DMS79 treated with DMSO at 0.1 percent for 48 hours (cell line): ENCODE results near the gene NEK10.
A peak's percentile ranks its signal among the peaks of the same experiment; 100 is the strongest.

Source experiments
- DNase-seq: peaks from one replicate; lab custom pipeline; 2025; lab: John Stamatoyannopoulos, UW

Gene NEK10

DNA sequence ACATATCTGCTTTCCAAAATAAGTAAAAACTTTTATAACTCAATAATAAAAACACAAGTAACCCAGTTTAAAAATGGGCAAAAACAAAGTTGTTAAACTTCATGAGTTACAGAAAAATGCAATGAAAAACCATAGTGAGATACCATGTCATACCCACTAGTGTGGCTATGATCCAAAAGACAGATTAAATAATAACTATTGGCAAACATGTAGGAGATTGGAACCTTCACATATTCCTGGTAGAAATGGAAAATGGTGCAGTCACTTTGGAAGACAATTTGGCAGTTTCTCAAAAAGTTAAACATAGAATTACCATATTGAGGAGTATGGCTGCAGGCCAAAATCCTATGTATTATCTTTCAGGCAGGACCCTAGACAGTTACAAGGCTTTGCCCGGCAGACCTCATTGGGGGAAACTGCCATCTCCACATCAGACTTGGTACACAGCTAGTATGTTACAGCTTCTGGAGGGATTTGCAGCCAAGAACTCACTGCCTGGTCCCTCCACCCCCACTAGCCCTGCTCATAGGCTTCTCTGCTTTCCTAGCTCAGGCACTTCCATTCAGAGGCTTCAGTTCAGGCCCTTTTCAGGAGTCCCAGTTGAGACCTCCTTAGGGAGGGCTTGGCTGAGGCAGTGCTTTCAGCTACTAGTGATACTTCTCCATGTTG is 147.8 kb downstream of the NEK10 start:
- DNase-seq, result no peak

DNA sequence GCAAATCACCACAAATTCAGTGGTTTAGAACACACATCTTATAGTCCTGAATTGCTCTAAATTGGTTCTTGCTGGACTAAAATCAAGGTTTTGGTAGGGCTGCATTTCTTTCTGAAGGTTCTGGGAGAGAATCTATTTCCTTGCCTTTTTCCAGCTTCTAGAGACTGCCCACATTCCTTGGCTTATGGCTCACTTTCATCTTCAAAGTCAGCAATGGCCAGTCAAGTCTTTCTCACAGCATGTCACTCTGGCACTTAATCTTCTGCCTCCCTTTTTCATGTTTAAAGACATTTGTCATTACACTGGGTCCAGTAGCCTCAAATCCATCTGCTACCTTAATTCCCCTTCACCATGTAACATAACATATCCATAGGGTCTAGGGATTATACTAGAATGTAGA is 149.0 kb downstream of the NEK10 start:
- no peak for DNase-seq

DNA sequence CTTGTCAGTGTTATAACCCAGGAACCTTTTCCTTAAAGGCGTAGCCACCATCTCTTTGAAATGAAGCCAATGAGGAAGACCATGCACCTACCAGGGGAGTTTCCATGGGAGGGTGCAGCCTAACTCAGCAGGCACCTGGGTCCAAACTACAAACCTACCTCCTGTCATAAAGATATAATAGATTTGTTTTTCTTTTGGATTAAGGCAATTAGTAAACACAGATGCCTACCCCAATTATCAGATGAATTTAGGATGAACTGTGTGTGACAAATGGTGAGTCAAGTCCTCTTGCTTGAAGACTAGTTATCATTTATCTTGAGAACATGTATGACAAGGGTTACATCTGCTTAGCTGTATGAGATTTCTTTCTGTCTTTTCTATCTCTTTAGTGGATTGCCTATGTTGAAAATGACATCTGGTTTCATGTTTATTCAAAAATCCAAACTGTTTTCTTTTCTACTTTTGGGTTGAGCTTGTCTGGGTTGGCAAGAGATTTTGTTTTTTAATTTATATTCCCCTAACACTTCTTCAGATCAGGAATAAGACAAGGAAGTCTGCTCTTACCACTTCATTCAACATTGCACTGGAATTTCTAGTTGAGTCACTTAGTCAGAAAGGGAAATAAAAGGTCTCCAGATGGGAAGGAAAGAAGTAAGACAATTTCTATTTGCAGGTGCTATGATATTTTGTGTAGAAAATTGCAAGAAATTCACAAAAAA is 149.9 kb downstream of the NEK10 start:
- DNase-seq, result no peak

GRCh38 chr3:27216955-27217552 is 152.1 kb downstream of the NEK10 start:
- no peak for DNase-seq

DNA sequence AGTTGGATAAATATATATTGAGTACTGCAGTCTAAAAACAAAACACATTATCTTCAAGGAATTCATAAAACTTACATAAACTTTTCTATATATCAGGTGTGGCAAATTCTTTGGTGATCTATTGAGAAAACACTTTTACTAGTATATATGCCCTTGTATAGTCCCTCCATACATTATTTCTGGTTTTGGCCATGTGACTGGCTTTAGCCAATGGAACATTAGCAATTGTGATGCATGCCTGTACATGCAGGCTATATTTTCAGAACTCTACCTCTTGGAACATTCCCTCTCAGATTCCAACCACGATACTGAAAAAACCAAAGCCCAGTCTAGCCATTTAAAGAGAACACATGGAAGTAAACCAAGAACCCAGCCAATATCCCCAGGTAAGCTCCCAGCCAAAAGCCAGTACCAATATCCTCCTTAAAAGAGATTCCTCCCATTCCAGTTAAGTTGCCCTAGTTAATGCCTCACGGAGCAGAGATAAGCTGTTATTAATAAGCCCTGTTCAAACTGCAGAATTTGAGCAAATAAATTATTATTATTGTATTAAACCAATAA is 152.8 kb downstream of the NEK10 start:
- DNase-seq, result no peak

DNA sequence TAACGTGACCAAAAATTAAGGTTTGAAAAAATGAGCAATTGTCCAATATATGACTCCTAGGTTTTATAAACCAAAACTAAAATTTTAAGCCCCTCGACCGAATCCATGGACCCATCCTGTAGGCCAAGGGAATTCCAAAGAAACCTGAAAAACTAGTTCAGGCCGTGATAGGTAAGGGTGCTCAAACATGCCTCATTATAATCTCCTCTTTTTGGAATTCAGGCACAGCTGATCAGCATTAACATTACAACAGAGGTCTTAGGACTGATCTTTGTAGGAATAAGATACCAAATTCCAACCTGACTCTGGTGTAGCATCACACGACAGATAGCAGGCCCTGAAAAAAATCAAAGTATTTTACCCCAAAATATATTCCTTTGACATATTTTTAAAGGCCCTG is 155.7 kb downstream of the NEK10 start:
- DNase-seq, result no peak

- DNase-seq, result no peak
Measured at GRCh38 chr3:27209617-27210264, 159.4 kb downstream of the NEK10 start.

- DNase-seq, result no peak
Measured at GRCh38 chr3:27208961-27209616, 160.1 kb downstream of the NEK10 start.

- DNase-seq, result no peak
Measured at GRCh38 chr3:27202959-27203358, 166.2 kb downstream of the NEK10 start.

GRCh38 chr3:27201492-27201891 is 167.7 kb downstream of the NEK10 start:
- DNase-seq, result peak; percentile 46

DNA sequence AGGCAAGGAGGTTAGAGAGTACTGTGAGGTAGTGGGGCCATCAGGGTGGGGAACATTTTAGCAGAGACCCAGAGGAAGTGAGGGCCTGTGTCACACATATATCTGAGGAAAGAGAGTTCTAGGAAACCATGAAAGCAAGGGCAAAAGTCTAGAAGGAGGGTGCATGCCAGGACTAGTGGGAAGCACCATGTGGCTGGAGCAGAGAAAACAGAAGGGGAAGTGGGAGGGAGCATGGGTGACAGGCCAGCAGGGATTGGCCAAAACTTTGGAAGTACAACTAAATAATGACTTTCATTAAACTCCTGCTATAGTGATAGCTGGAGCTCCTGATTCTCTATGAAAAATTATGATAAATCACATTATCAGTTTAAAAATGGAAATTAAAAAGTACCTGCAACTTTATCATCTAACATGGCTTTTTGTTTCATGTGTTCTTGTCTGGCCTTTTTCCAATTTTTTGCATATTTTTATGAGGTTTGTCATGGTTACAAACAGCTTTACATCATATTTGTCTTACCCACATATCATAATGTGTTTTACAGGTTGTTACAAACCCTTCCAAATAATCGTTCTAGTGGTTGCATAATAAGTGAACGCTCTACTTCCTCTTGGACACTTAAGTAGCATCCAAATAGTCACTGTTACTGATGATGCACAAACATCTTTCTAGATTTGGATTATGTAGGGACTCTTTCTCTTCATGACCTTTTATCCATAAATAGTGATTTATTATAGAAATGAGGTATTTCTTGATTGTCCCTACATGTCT is 168.3 kb downstream of the NEK10 start:
- DNase-seq, result peak; percentile 46

DNA sequence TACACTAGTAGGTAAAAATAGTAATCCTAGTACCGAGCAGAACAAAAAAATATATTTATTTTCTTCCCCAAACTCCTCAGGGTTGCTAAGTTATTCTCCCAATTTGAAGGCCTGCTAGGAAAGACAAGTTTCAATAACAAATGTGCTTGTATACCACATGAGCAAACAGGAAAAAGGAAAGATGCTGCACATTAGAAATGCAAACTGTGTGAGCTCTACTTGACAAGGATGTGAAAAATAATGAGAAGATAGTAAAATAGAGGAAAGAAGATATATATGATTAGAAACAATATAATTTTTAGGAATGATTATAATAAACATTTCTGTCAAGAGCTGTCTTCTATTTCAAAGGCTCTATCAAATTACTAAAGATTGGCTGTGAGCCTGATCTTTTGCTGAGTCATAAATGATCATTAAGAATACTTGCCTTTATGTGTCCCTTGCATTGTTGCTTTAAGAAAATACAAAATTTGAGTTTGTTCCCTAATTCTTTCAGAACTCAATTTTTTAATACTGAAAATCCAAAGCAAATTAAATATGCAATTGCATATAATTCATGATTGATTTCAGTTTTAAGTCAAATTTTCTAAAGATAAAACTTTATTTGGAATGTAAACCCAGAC is 174.2 kb downstream of the NEK10 start:
- DNase-seq, result no peak

DNA sequence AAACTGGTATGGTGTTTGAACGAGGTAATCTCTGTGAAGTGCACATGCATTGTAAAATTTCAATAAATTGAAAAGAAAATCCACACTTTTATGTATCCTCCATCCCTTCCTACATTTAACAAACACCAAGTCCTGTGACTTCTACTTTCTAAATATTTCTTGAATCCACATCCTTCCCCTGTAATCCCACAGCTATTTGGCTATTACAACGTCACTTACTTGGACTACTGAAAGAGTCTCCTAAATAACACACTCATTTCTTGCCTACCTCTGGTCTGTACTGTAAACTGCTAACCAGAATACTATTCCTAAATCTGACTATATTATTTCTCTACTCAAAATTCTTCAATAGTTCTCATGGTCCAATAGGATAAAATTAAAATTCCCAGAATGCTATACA is 176.1 kb downstream of the NEK10 start:
- no peak for DNase-seq

GRCh38 chr3:27186013-27186412 is 183.2 kb downstream of the NEK10 start:
- no peak for DNase-seq

GRCh38 chr3:27185231-27185989 is 183.8 kb downstream of the NEK10 start:
- DNase-seq, result no peak

DNA sequence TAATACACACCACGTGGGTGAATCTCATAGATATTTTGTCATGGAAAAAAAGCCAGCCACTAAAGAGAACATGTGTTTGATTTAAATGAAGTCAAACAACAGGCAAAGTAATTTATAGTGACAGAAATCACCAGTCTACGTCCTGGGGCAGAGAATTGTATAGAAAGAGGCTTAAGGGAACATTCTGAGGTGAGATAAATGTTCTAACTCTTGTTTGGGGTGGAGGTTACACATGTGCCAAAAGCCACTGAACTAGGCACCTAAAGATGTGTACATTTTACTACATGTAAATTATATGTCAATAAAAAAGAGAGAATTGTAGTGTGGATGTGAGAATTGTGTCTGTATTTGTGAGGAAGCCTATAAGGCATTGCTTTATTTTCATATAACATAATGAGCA is 184.9 kb downstream of the NEK10 start:
- DNase-seq, result no peak

GRCh38 chr3:27176256-27176655 is 192.9 kb downstream of the NEK10 start:
- no peak for DNase-seq

DNA sequence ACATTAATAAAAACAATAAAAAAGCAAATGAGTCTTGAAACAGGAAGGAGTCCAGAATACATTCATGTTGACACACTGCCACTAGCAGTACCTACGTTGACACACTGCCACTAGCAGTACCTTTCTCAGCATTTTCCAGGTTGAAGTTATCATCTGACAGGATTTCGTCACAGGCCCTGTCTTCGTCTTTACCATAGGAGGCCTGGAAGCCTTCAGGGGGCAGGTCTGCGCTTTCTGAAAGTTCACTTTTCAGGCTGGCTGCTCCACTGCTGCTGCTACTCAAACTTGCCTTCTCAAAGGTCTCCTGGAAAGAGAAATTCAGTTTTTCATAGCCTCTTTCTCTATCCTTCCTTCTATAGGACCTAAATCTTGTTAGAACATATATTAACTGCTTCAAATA is 194.7 kb downstream of the NEK10 start:
- DNase-seq, result no peak

DNA sequence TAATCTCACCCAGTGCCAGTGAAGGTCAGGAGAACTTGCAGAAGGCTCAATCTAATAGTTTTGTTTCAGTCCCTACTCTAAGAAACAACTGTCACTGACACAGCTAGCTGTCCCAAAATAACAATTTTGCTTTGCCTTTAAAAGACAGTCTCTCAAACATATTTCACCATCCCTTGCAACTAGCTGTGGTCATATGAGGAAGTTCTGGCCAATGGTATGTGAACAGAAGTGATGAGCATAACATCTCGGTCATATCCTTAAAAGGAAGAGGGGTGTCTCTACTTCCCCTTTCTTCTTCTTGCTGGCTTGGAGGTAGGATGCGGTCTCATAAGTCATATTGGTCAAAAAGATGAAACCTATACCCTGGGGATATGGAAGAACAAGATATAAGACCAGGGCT is 198.1 kb downstream of the NEK10 start:
- no peak for DNase-seq

DNA sequence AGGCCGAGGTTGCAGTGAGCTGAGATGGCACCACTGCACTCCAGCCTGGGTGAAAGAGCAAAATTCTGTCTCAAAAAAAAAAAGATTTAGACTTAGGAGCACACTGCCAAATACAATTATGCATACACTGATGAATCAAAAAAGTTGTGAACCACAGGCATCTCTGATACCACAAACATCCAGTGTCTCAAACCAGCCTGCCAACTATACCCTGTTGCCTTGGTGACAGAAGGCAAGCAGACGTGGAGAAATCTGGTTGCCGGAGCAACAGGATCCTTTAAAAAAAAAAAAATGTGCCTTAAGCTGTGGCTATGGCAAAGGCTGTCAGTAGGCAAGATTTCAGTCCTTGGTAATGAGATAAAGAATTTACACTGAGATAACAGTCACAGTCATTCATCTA is 202.3 kb downstream of the NEK10 start:
- DNase-seq, result peak; percentile 1
